ENCODE data around the gene ERC2.

Gene ERC2

GRCh38 chr3:55686426-55687254 is 781.6 kb downstream of the ERC2 start:
- DNase-seq (ENCODE audit: low spot score in 2 of 2) (no peak), ATAC-seq (no peak)
- H3K27ac Mint-ChIP-seq, result no peak overlapping the region
- no peaks in the 10 kb centered on the region for H3K36me3 Mint-ChIP-seq
- H3K9me3 Mint-ChIP-seq, result peaks cover 3% of the 10 kb centered on the region
- H3K4me3 Mint-ChIP-seq, result no peak overlapping the region
- H3K4me1 Mint-ChIP-seq, result no peaks in the 10 kb centered on the region

GRCh38 chr3:55683666-55684270 is 784.5 kb downstream of the ERC2 start:
- Mint-ChIP-seq H3K9me3 (peaks cover 8% of the 10 kb centered on the region), H3K36me3 (no peaks in the 10 kb centered on the region), H3K4me1 (no peaks in the 10 kb centered on the region), H3K27ac (no peak overlapping the region), H3K4me3 (no peak overlapping the region)
- no peak for ATAC-seq
- no peak for DNase-seq (ENCODE audit: low spot score in 2 of 2)

GRCh38 chr3:55682461-55682860 is 785.8 kb downstream of the ERC2 start:
- H3K4me1 Mint-ChIP-seq, result no peaks in the 10 kb centered on the region
- no peak for ATAC-seq
- H3K27ac Mint-ChIP-seq, result no peak overlapping the region
- DNase-seq (ENCODE audit: low spot score in 2 of 2), result no peak
- no peak overlapping the region for H3K4me3 Mint-ChIP-seq
- H3K36me3 Mint-ChIP-seq, result no peaks in the 10 kb centered on the region
- peaks cover 9% of the 10 kb centered on the region for H3K9me3 Mint-ChIP-seq

- H3K4me3 Mint-ChIP-seq, result no peak overlapping the region
- DNase-seq (ENCODE audit: low spot score in 2 of 2) (no peak), ATAC-seq (no peak)
- H3K4me1 Mint-ChIP-seq, result no peaks in the 10 kb centered on the region
- peaks cover 12% of the 10 kb centered on the region for H3K9me3 Mint-ChIP-seq
- no peaks in the 10 kb centered on the region for H3K36me3 Mint-ChIP-seq
- H3K27ac Mint-ChIP-seq, result no peak overlapping the region
Measured at GRCh38 chr3:55678546-55679216, 789.6 kb downstream of the ERC2 start.

- no peaks in the 10 kb centered on the region for H3K36me3 Mint-ChIP-seq
- ATAC-seq (no peak), DNase-seq (ENCODE audit: low spot score in 2 of 2) (no peak)
- no peak overlapping the region for H3K4me3 Mint-ChIP-seq
- no peak overlapping the region for H3K27ac Mint-ChIP-seq
- peaks cover 9% of the 10 kb centered on the region for H3K9me3 Mint-ChIP-seq
- no peaks in the 10 kb centered on the region for H3K4me1 Mint-ChIP-seq
Measured at GRCh38 chr3:55676643-55677042, 791.6 kb downstream of the ERC2 start.

- ATAC-seq (no peak), DNase-seq (ENCODE audit: low spot score in 2 of 2) (no peak)
- Mint-ChIP-seq H3K4me3 (no peak overlapping the region), H3K27ac (no peak overlapping the region), H3K36me3 (no peaks in the 10 kb centered on the region), H3K4me1 (no peaks in the 10 kb centered on the region), H3K9me3 (peaks cover 9% of the 10 kb centered on the region)
Measured at GRCh38 chr3:55675478-55675877, 792.8 kb downstream of the ERC2 start.

GRCh38 chr3:55673764-55674163 is 794.5 kb downstream of the ERC2 start:
- DNase-seq (ENCODE audit: low spot score in 2 of 2), result no peak
- H3K36me3 Mint-ChIP-seq, result no peaks in the 10 kb centered on the region
- ATAC-seq, result no peak
- no peak overlapping the region for H3K27ac Mint-ChIP-seq
- H3K4me3 Mint-ChIP-seq, result no peak overlapping the region
- peaks cover 4% of the 10 kb centered on the region for H3K9me3 Mint-ChIP-seq
- no peaks in the 10 kb centered on the region for H3K4me1 Mint-ChIP-seq

- Mint-ChIP-seq H3K27ac (no peak overlapping the region), H3K36me3 (no peaks in the 10 kb centered on the region), H3K4me3 (no peak overlapping the region), H3K4me1 (no peaks in the 10 kb centered on the region), H3K9me3 (no peaks in the 10 kb centered on the region)
- no peak for DNase-seq (ENCODE audit: low spot score in 2 of 2)
- no peak for ATAC-seq
Measured at GRCh38 chr3:55669133-55669532, 799.1 kb downstream of the ERC2 start.

GRCh38 chr3:55668359-55668758 is 799.9 kb downstream of the ERC2 start:
- Mint-ChIP-seq H3K4me3 (no peak overlapping the region), H3K27ac (no peak overlapping the region), H3K9me3 (no peaks in the 10 kb centered on the region), H3K4me1 (no peaks in the 10 kb centered on the region), H3K36me3 (no peaks in the 10 kb centered on the region)
- ATAC-seq (no peak), DNase-seq (ENCODE audit: low spot score in 2 of 2) (no peak)

- no peak overlapping the region for H3K4me3 Mint-ChIP-seq
- DNase-seq (ENCODE audit: low spot score in 2 of 2), result no peak
Measured at GRCh38 chr3:55664387-55664786, 803.9 kb downstream of the ERC2 start.

GRCh38 chr3:55662683-55663082 is 805.6 kb downstream of the ERC2 start:
- ATAC-seq (no peak), DNase-seq (ENCODE audit: low spot score in 2 of 2) (no peak)
- Mint-ChIP-seq H3K36me3 (no peaks in the 10 kb centered on the region), H3K9me3 (peaks cover 3% of the 10 kb centered on the region), H3K4me1 (no peaks in the 10 kb centered on the region), H3K4me3 (no peak overlapping the region), H3K27ac (no peak overlapping the region)

More at GRCh38 chr3:55664387-55664786, 803.9 kb downstream of the ERC2 start:
- H3K4me1 Mint-ChIP-seq, result no peaks in the 10 kb centered on the region
- peaks cover 3% of the 10 kb centered on the region for H3K9me3 Mint-ChIP-seq
- no peaks in the 10 kb centered on the region for H3K36me3 Mint-ChIP-seq
- H3K27ac Mint-ChIP-seq, result no peak overlapping the region
- no peak for ATAC-seq

GRCh38 chr3:55661571-55661970 is 806.7 kb downstream of the ERC2 start:
- H3K36me3 Mint-ChIP-seq, result no peaks in the 10 kb centered on the region
- ATAC-seq (no peak), DNase-seq (ENCODE audit: low spot score in 2 of 2) (no peak)
- H3K27ac Mint-ChIP-seq, result no peak overlapping the region
- no peaks in the 10 kb centered on the region for H3K4me1 Mint-ChIP-seq
- peaks cover 3% of the 10 kb centered on the region for H3K9me3 Mint-ChIP-seq
- no peak overlapping the region for H3K4me3 Mint-ChIP-seq

GRCh38 chr3:55661141-55661540 is 807.1 kb downstream of the ERC2 start:
- peaks cover 3% of the 10 kb centered on the region for H3K9me3 Mint-ChIP-seq
- DNase-seq (ENCODE audit: low spot score in 2 of 2) (no peak), ATAC-seq (no peak)

GRCh38 chr3:55660642-55661041 is 807.6 kb downstream of the ERC2 start:
- no peak for DNase-seq (ENCODE audit: low spot score in 2 of 2)
- H3K9me3 Mint-ChIP-seq, result peaks cover 3% of the 10 kb centered on the region
- no peaks in the 10 kb centered on the region for H3K36me3 Mint-ChIP-seq
- H3K4me3 Mint-ChIP-seq, result no peak overlapping the region
- ATAC-seq, result no peak
- no peak overlapping the region for H3K27ac Mint-ChIP-seq
- H3K4me1 Mint-ChIP-seq, result no peaks in the 10 kb centered on the region

More at GRCh38 chr3:55661141-55661540, 807.1 kb downstream of the ERC2 start:
- Mint-ChIP-seq H3K36me3 (no peaks in the 10 kb centered on the region), H3K27ac (no peak overlapping the region), H3K4me1 (no peaks in the 10 kb centered on the region), H3K4me3 (no peak overlapping the region)

GRCh38 chr3:55659701-55660100 is 808.6 kb downstream of the ERC2 start:
- H3K4me3 Mint-ChIP-seq, result no peak overlapping the region
- ATAC-seq (no peak), DNase-seq (ENCODE audit: low spot score in 2 of 2) (no peak)
- H3K9me3 Mint-ChIP-seq, result peaks cover 3% of the 10 kb centered on the region
- no peaks in the 10 kb centered on the region for H3K4me1 Mint-ChIP-seq
- no peaks in the 10 kb centered on the region for H3K36me3 Mint-ChIP-seq
- H3K27ac Mint-ChIP-seq, result no peak overlapping the region

Data from stimulated activated effector memory CD8-positive, alpha-beta T cell treated with anti-CD3 and anti-CD28 coated beads, Interleukin-12 subunit alpha, Interleukin-12 subunit beta, amount 100 ng/mL, for 72 hours (primary cell).